ENCODE data around the gene MYMX.

GRCh38 chr6:44221291-44221960 is 4.7 kb downstream of the MYMX start:
- peak; percentile 78 for TF ChIP-seq CTCF (conservative IDR thresholded peaks at IDR 0.05; ENCODE audit: low read depth, low read length)
- no peak for TF ChIP-seq EZH2 (IDR thresholded peaks at IDR 0.05; ENCODE audit: low read length, unreplicated experiment)
- TF ChIP-seq EZH2phosphoT487 (IDR thresholded peaks at IDR 0.05; ENCODE audit: borderline replicate concordance, low read length), result no peak

Measured in PC-3 (cell line).